ENCODE data around the gene NUCB2. TPM values are rescaled to one million over a fixed set of nuclear protein-coding genes. Genes with fewer than 3 reads are reported as not detected.

The NUCB2 gene
- total RNA-seq, 4 donors from 2014 or later, result 12.2 to 42.7 (median 17.3) TPM

DNA sequence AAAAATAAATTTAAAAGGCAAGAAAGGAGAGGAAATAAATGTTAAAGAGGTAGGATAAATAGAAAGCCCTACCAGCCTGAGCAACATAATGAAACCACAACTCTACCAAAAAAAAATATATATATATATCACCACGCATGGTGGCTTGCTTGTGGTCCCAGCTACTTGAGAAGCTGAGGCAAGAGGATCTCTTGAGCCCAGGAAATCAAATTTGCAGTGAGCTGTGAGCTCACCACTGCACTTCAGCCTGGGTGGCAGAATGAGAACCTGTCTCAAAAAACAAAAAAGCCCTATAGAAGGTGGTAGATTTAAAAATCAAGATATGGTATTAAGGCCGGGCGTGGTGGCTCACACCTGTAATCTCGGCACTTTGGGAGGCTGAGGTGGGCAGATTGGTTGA lies 10.5 kb downstream of the NUCB2 start:
- TF ChIP-seq, protein P1, sequence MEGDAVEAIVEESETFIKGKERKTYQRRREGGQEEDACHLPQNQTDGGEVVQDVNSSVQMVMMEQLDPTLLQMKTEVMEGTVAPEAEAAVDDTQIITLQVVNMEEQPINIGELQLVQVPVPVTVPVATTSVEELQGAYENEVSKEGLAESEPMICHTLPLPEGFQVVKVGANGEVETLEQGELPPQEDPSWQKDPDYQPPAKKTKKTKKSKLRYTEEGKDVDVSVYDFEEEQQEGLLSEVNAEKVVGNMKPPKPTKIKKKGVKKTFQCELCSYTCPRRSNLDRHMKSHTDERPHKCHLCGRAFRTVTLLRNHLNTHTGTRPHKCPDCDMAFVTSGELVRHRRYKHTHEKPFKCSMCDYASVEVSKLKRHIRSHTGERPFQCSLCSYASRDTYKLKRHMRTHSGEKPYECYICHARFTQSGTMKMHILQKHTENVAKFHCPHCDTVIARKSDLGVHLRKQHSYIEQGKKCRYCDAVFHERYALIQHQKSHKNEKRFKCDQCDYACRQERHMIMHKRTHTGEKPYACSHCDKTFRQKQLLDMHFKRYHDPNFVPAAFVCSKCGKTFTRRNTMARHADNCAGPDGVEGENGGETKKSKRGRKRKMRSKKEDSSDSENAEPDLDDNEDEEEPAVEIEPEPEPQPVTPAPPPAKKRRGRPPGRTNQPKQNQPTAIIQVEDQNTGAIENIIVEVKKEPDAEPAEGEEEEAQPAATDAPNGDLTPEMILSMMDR (IDR thresholded peaks at IDR 0.05), result no peak
- no peak for TF ChIP-seq POLR2A (IDR thresholded peaks at IDR 0.05)
- Histone ChIP-seq H3K27me3 (no peaks in the 10 kb centered on the region), H3K36me3 (no peaks in the 10 kb centered on the region), H3K27ac (no peak overlapping the region), H3K4me1 (no peaks in the 10 kb centered on the region), H3K4me3 (no peak overlapping the region), H3K9me3 (no peaks in the 10 kb centered on the region)
- no peak for DNase-seq

DNA sequence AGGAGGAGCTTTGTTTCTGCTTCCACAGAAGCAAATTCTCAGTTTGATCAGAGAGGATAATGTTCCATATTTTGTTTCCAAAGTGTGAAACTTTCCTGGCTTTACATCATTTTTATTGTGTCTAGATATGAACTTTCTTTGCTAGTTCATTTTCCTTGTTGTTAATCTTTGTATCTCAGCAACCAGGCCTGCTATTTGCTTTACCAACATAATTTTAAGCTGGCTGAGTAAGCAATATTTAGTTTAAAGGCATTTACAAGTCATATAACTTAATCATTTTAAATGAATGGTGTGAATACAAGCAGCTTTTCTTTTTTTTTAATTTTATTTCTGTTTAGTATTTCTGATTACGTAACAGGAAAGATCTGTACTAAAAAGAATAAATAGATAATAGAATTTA lies 15.2 kb downstream of the NUCB2 start:
- Histone ChIP-seq H3K4me1 (no peaks in the 10 kb centered on the region), H3K27ac (no peak overlapping the region)
- DNase-seq, result no peak

DNA sequence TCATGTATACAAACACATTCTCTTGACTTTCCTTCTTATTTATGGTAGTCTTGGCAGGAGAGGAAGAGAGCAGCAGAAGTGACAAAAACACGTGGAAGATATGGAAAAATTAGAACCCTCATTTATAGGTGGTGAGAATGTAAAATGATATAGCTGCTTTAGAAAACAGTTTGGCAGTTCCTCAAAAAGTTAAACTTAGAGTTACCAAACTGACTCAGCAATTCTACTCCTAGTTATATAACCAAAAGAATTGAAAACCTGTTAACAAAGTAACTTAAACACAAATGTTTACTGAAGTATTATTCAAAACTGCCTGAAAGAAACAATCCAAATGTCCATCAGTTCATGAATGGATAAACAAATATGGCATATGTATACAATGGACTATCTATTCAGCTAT lies 16.8 kb downstream of the NUCB2 start:
- Histone ChIP-seq H3K9me3 (no peaks in the 10 kb centered on the region), H3K4me1 (no peaks in the 10 kb centered on the region), H3K27me3 (no peaks in the 10 kb centered on the region), H3K36me3 (peaks cover 0 to 6% (median 0%) of the 10 kb centered on the region in 3 donors), H3K27ac (no peak overlapping the region), H3K4me3 (no peak overlapping the region)
- TF ChIP-seq, protein P1 (IDR thresholded peaks at IDR 0.05), result no peak
- TF ChIP-seq POLR2A (IDR thresholded peaks at IDR 0.05), result no peak
- no peak for DNase-seq

More for the DNA sequence above, 15.2 kb downstream of the NUCB2 start:
- Histone ChIP-seq H3K9me3 (no peaks in the 10 kb centered on the region), H3K27me3 (no peaks in the 10 kb centered on the region), H3K4me3 (no peak overlapping the region), H3K36me3 (peaks cover 0 to 6% (median 0%) of the 10 kb centered on the region in 3 donors)
- TF ChIP-seq, protein P1 (IDR thresholded peaks at IDR 0.05), result no peak
- TF ChIP-seq POLR2A (IDR thresholded peaks at IDR 0.05), result no peak

DNA sequence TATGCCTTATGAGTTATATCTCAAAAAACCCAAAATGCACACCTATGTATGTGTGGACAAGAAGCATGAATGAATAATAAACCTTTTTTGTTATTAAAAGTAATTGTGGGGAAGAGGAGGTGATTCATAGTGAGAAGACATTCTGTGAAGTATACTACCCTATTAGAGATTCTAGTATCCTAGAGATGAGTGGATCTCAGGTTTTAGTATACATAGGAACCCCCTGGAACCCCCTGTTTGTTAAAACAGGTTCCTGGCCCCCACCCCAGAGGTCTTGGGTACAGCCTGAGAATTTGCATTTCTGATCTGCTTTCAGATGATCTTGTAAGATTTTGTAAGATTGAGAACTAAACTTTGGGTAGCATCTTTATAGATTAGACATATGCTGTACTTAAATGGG lies 17.5 kb downstream of the NUCB2 start:
- H3K4me3 ChIP-seq, result no peak overlapping the region
- DNase-seq, result no peak
- H3K27ac ChIP-seq, result no peak overlapping the region
- no peaks in the 10 kb centered on the region for H3K9me3 ChIP-seq
- peaks cover 0 to 9% (median 0%) of the 10 kb centered on the region in 3 donors for H3K36me3 ChIP-seq
- TF ChIP-seq, protein P1 (IDR thresholded peaks at IDR 0.05), result no peak
- no peak for TF ChIP-seq POLR2A (IDR thresholded peaks at IDR 0.05)
- no peaks in the 10 kb centered on the region for H3K27me3 ChIP-seq
- no peaks in the 10 kb centered on the region for H3K4me1 ChIP-seq

DNA sequence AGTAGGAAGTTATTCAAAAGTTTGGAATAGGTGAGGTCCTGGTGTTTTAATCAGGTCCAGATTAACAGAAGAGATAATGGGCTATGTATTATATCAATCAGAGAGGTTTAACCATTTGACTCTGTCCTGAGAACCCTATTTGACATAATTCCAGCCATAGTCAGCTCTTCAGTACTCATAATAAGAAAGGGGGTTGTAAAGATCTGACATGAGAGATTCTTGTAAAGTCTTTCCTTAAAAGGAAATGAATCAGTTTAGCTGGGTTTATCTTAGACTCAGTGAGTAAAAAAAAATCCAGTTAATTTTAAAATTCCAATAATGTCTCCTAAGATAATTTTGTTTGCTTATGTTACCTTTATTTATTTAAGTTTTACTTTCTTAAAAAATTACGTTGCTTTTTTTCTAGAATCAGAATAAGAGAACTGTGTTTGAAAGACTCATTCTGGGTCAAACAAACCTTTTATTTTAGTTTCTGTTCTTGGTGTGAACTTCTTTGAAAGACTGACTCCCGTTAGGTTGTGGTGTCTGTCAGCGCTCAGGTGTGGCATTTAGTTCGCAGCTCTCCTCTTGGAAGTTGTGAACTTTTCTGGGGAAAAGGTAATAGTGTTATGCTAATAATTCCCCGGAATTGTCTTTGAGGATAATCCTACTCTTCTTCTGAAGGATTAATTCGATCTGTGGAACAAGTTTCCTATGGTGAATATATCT lies 20.5 kb downstream of the NUCB2 start:
- H3K4me3 ChIP-seq, result no peak overlapping the region
- H3K27ac ChIP-seq, result no peak overlapping the region
- no peaks in the 10 kb centered on the region for H3K4me1 ChIP-seq
- H3K36me3 ChIP-seq, result peaks cover 0 to 9% (median 0%) of the 10 kb centered on the region in 3 donors
- TF ChIP-seq, protein P1 (IDR thresholded peaks at IDR 0.05), result no peak
- no peak for TF ChIP-seq POLR2A (IDR thresholded peaks at IDR 0.05)
- DNase-seq, result no peak
- H3K9me3 ChIP-seq, result no peaks in the 10 kb centered on the region
- no peaks in the 10 kb centered on the region for H3K27me3 ChIP-seq

Measured in Peyer's patch (tissue), 4 donors.